Measurements from ENCODE around the gene MKRN1.
"Not testable (repeated sequence)": the region's sequence is repeated elsewhere in the genome, so short reads cannot be mapped to it uniquely, and the experiment has no call there.

MKRN1 gene, protein sequence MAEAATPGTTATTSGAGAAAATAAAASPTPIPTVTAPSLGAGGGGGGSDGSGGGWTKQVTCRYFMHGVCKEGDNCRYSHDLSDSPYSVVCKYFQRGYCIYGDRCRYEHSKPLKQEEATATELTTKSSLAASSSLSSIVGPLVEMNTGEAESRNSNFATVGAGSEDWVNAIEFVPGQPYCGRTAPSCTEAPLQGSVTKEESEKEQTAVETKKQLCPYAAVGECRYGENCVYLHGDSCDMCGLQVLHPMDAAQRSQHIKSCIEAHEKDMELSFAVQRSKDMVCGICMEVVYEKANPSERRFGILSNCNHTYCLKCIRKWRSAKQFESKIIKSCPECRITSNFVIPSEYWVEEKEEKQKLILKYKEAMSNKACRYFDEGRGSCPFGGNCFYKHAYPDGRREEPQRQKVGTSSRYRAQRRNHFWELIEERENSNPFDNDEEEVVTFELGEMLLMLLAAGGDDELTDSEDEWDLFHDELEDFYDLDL

DNA sequence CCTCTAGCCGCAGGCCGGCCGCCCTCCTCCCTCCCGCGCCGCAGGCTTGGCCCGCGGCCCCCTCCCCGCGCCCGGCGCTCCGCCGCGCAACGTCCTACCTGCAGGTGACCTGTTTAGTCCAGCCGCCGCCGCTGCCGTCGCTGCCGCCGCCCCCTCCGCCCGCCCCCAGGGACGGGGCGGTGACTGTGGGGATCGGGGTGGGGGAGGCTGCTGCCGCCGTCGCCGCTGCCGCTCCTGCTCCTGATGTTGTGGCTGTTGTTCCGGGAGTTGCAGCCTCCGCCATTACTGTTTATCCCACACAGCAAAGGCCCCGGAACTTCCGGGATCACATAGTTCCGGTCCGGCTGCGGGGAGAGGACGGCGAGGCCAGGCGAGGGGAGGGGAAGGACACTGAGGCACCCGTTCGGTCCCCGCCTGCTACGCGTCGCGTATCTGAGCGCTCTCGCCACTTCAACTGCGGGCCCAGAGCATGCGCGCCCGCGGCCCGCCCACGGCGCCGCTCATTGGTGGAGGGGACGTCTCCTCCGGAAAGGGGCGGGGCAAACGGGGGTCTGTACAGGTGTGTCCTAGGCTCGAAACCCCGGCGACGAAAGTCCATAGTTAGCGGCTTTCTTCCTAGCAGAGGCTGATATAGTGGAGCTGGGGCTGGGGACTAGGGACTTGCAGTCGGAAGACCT lies at the start of gene MKRN1:
Gene MKRN1 (minus strand): TSS at position 444 of the 677 bp plus-strand sequence. CDS start 161 bp downstream, at position 283.
- peak; percentile 93 for DNase-seq (ENCODE audit: low spot score)

DNA sequence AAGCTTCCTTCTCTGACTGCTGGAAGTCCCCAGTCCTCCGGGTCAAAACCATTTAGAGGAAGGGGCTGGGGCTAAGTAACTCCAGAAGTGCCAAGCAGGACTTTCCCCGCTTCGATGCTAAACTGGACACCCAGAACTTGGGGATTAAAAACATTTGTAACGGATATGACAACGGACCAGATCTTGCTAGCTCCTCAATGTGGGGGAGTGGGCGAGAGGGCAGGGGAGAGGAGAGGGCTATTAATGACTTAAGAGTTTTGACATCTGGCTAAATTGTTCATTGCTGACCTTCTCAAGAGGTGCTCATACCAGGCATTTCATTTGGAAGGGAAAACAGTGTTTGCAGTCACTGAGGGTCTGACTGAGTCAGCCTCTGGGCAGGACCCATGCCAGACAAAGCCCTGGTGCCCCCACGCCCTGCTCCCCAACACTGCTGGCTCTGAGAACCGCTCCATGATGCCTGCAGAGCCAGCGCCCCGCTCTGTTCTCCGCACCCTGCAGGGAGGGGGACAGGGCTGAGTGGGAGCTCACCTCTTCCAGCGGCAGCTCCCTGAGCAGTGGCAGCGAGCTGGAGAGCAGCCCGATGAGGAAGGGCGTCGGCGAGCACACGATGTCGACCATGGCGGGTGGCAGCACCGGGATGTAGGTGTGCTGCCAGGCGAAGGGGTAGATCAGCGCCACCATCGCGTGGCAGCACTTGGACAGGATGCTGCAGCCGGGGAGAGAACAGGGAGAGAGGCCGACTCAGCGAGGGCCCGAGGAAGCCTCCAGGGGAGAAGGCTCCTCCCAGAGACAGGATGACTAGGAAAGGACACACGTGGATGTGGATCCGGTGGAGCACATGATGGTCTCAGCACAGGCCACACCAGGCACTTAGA lies 47.7 kb upstream of the MKRN1 start:
- no peak for DNase-seq (ENCODE audit: low spot score)

GRCh38 chr7:140526214-140526613 lies 46.9 kb upstream of the MKRN1 start:
- DNase-seq (ENCODE audit: low spot score): no peak

GRCh38 chr7:140525743-140526142 lies 46.4 kb upstream of the MKRN1 start:
- no peak for DNase-seq (ENCODE audit: low spot score)

DNA sequence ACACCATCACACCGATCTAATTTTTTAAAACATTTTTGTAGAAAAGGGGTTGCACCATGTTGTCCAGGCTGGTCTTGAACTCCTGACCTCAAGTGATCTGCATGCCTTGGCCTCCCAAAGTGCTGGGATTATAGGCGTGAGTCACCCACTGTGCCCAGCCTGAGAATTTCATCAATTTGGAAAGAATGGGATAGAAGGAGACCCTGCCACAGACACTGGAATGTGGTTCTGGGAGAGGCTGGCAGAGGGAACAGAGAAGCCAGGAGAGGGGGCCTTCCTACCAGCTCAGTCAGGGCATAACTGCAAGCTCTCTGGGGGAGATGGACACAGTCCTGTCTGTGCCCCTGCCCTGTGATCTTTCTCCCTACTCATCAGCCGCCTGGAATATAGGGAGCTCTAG lies 42.1 kb upstream of the MKRN1 start:
- DNase-seq (ENCODE audit: low spot score): no peak

DNA sequence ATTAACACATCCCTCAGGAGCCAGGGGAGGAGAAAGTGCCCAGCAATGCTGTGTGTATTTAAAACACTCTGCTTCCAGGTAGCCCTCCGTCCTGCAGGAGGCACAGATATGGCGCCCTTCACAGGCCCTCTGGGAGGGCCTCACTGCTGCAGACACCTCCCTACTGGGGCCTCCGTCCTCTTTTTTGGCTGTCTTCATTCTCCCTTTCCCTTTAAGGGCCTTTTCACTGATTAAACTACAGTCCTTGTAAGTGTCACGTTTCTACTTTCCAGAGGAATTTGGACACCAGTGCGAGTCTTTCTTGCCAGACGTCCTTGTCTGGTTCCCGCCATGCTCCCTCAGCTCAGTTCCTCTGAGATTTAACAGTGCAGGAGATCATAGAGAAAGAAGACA lies 39.7 kb upstream of the MKRN1 start:
- no peak for DNase-seq (ENCODE audit: low spot score)

GRCh38 chr7:140518370-140519006 lies 39.2 kb upstream of the MKRN1 start:
- no peak for DNase-seq (ENCODE audit: low spot score)

- peak; percentile 58 for DNase-seq (ENCODE audit: low spot score)
Observed at GRCh38 chr7:140517546-140518369, 38.5 kb upstream of the MKRN1 start.

DNA sequence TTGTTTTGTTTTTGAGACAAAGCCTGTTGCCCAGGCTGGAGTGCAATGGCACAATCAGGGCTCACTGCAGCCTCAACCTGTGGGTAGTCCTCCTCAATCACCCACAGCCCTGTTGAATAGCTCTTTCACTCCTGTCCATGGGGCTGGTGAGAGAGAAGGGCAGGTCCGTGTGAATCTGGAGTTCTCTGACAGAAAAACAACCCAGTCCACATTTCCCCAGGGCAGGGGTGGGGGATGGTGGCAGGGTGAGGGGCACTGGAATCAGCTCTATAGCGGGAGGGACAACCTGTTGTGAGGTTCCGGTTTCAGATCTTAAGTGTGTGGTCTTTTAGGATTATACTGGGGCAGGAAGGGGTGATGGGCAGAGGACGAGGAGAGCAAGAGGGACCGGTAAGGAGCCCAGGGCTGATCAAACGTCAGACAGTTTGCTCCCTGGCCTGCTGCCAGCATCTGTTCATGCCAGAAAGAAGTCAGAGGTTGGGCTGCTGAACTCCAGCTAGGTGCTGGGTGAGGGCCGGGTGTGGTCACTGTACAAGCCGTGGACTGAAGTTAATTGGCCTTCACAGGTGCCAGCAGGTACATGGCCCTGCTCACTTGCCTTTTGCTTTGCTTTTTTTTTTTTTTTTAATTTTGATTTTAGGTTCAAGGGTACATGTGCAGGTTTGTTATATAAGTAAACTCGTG lies 33.2 kb upstream of the MKRN1 start:
- no peak for DNase-seq (ENCODE audit: low spot score)

DNA sequence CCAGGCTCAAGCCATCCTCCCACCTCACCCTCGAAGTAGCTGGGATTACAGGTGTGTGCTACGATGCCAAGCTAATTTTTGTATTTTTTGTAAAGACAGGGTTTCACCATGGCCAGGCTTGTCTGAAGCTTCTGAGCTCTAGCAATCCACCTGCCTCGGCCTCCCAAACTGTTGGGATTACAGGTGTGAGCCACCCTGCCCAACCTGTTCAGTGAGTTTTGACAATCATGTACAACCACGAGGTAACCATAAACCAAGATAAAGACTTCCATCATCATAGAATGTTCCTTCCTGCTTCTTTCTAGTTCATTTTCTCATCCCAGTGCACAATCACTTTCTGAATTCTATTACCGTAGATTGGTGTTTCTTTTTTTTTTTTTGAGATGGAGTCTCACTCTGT lies 30.5 kb upstream of the MKRN1 start:
- DNase-seq (ENCODE audit: low spot score): no peak

DNA sequence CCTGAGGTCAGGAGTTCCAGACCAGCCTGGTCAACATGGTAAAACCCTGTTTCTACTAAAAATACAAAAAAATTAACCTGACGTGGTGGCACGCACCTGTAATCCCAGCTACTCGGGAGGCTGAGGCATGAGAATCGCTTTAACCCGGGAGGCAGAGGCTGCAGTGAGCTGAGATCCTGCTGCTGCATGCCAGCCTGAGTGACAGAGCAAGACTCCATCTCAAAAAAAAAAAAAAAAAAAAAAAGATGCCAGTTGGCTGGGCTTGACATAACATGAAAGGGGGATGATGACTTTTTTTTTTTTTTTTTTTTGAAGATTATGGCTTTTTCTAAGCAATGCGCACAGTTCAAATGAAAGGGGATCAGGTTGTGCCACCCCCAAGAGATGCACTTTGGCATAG lies 28.3 kb upstream of the MKRN1 start:
- DNase-seq (ENCODE audit: low spot score): not testable (repeated sequence)

DNA sequence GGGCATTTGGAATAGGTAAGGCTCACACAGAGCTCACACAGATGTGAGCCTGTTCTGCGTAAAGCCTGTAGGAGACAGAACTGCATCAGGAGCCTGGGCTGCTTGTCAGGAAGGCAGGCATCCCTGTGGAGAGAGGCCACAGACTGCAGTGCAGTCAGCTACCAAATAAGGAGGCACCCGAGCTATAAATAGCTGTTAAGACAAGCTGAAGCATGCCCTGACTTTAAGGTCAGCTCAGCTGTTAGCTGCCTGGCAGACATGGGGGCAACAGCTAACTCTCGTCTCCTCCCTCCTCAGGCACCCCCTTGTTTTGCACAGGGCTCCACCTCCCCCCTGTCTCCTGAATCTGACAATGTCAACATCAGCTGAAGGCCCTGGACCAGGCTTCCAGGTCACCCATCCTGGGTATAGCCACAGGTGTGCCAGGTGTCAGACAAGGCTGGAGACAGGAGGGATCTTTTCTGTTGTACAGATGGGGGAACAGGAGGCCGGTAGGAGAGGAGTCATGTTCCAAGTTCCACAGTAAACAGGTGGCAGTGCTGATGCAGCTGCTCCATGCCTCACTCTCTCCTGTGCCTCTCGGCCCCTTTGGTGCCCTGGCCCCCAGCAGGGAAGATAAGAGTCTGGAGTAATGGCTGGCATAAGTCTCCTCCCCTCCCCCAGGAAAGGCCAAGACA lies 27.6 kb upstream of the MKRN1 start:
- DNase-seq (ENCODE audit: low spot score): no peak

- DNase-seq (ENCODE audit: low spot score): no peak
Observed at GRCh38 chr7:140501966-140502365, 22.7 kb upstream of the MKRN1 start.

DNA sequence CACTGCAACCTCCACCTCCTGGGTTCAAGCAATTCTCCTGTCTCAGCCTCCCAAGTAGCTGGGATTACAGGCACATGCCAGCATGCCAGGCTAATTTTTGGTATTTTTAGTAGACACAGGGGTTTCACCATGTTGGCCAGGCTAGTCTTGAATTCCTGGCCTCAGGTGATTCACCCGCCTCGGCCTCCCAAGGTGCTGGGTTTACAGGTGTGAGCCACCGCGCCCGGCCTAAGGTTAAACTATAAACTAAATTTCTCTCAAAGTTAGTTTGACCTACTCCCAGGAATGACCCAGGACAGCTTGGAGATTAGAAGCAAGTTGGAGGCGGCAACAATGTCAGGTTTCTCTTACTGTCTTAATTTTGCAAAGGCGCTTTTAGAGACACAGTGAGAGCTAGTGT lies 18.5 kb upstream of the MKRN1 start:
- not testable (repeated sequence) for DNase-seq (ENCODE audit: low spot score)

- DNase-seq (ENCODE audit: low spot score): no peak
Observed at GRCh38 chr7:140497241-140497769, 18.0 kb upstream of the MKRN1 start.

- no peak for DNase-seq (ENCODE audit: low spot score)
Observed at GRCh38 chr7:140495514-140496097, 16.3 kb upstream of the MKRN1 start.

DNA sequence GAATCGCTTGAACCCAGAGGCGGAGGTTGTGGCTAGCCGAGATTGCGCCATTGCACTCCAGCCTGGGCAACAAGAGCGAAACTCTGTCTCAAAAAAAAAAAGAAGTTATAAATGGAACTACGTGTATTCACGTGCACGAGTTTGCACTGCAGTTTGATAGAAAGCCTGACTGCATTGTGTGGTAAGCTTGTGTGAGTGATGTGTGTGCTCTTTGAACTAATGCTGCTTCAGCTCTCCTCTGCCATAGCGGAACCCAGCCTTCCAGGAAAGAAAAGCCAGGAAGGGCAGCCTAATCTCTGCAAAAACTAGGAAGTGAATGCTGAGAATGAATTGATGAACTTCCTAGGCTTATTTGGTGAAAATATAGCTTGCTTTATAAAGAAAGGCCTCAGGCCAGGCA lies 15.6 kb upstream of the MKRN1 start:
- no peak for DNase-seq (ENCODE audit: low spot score)

GRCh38 chr7:140489026-140489359 lies 9.7 kb upstream of the MKRN1 start:
- no peak for DNase-seq (ENCODE audit: low spot score)
